ENCODE measurements around the gene CMA1.
"Not testable (repeated sequence)": the region's sequence is repeated elsewhere in the genome, so short reads cannot be mapped to it uniquely, and the experiment has no call there.

CMA1 gene, protein sequence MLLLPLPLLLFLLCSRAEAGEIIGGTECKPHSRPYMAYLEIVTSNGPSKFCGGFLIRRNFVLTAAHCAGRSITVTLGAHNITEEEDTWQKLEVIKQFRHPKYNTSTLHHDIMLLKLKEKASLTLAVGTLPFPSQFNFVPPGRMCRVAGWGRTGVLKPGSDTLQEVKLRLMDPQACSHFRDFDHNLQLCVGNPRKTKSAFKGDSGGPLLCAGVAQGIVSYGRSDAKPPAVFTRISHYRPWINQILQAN

DNA sequence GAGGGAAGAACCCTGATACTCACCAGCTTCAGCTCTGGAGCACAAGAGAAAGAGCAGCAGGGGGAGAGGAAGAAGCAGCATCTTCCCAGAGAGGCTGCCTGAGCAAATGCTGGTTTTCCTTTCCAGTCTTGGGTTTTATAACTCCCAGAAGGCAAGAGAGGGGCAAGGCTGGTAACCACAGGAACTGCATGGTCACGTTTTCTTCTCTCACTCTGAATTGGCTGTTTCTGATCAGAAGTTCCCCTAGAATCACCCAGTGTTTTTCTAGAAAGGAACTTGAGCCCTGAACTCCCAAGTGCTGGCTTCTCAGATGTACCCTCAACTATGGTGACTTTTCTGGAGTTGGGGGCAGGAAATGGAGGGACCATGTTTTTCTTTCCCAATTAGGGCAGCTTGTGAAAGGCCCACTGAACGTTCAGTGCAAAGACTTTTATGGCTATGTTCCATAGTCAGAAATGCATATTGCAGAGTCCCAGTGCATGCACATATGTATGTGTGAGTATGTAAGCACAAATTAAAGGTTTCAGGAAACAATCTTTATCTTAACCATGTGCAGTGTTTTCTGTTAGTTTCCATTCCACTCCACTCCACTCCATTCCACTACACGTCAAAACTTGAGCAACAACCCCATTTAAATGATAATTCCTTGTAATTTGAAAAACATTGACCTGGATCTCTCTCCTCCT is at the start of gene CMA1:
CMA1 (minus strand) TSS at position 111 of the 686 bp plus-strand sequence; CDS start at position 81, 30 bp downstream.
- TF ChIP-seq, protein P1, sequence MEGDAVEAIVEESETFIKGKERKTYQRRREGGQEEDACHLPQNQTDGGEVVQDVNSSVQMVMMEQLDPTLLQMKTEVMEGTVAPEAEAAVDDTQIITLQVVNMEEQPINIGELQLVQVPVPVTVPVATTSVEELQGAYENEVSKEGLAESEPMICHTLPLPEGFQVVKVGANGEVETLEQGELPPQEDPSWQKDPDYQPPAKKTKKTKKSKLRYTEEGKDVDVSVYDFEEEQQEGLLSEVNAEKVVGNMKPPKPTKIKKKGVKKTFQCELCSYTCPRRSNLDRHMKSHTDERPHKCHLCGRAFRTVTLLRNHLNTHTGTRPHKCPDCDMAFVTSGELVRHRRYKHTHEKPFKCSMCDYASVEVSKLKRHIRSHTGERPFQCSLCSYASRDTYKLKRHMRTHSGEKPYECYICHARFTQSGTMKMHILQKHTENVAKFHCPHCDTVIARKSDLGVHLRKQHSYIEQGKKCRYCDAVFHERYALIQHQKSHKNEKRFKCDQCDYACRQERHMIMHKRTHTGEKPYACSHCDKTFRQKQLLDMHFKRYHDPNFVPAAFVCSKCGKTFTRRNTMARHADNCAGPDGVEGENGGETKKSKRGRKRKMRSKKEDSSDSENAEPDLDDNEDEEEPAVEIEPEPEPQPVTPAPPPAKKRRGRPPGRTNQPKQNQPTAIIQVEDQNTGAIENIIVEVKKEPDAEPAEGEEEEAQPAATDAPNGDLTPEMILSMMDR (conservative IDR thresholded peaks at IDR 0.05; ENCODE audit: low read depth, low read length) = no peak
- H3K4me3 ChIP-seq (ENCODE audit: low read depth, low read length) = no peak within 1 kb of the TSS
- DNase-seq (ENCODE audit: low read depth) = no peak

DNA sequence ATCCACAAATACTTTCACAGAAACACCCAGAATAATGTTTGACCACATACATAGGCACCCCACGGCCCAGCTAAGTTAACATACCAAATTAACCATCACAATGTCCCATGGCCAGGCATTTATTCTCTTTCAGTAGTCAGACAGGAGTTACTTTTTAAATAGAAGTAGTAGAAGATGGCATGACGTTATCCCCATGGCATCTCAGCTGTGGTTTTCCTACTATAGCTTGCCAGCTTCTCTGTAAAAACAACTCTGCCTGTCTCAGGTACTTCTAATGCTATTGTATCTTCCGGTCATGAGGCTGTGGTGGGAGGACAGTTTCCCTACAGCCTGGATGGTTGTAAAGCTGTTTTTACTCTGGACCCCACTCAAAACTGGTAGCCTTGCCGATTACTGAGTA is 48.7 kb upstream of the CMA1 start:
- DNase-seq (ENCODE audit: low read depth) = no peak
- no peak overlapping the region for H3K4me3 ChIP-seq (ENCODE audit: low read depth, low read length)

DNA sequence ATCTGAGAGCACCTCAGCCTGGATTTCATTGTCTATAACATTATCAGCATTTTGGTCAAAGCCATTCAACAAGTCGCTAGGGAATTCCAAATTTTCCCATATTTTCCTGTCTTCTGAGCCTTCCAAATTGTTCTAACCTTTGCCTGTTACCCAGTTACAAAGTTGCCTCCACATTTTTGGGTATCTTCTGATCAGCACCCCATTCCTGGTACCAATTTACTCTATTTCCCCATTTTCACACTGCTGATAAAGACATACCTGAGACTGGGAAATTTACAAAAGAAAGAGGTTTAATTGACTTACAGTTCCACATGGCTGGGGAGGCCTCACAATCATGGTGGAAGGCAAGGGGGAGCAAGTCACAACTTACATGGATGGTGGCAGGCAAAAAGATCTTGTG is 41.0 kb upstream of the CMA1 start:
- not testable (repeated sequence) for DNase-seq (ENCODE audit: low read depth); H3K4me3 ChIP-seq (ENCODE audit: low read depth, low read length)

More for the DNA sequence above, 48.7 kb upstream of the CMA1 start:
- TF ChIP-seq, protein P1 (conservative IDR thresholded peaks at IDR 0.05; ENCODE audit: low read depth, low read length) = no peak

DNA sequence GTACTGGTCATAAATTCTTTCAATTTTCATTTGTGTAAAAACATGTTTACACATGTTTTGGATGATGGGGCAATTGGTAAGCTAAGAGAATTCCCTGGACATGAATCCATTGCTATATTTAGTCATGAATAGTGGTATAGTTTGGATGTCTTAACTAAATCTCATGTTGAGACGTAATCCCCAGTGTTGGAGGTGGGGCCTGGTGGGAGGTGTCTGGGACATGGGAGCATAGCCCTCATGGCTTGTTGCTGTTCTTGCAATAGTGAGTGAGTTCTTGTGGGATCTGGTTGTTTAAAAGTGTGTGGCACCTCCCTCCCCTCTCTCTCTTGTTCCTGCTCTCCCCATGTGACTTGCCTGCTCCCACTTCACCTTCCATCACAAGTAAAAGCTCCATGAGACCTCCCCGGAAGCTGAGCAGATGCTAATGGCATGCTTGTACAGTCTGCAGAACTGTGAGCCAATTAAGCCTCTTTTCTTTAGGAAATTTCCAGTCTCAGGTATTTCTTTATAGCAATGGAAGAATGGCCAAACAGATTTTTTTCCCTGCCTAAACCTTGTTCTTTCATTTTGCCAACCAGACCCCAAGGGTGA is 34.4 kb upstream of the CMA1 start:
- H3K4me3 ChIP-seq (ENCODE audit: low read depth, low read length) = no peak overlapping the region
- no peak for DNase-seq (ENCODE audit: low read depth)
- TF ChIP-seq, protein P1 (conservative IDR thresholded peaks at IDR 0.05; ENCODE audit: low read depth, low read length) = no peak

DNA sequence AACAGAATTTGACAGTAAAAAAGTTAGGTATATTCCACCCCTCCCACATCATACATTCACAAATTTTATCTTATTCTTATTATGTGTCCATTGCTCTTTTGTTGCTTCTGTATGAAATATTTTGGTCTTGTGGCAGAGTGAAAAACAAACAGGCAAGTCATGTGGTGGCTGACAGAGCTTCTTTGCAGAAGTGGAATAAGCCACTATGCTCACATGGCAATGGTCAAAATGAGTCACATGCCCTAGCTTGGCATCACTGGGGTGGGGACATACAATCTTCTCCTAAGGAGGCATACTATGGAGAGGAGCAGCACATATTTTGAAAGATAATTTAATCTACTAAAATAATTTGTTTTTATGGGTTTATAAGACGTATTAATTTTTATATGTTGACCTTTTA is 27.7 kb upstream of the CMA1 start:
- DNase-seq (ENCODE audit: low read depth) = no peak
- TF ChIP-seq, protein P1 (conservative IDR thresholded peaks at IDR 0.05; ENCODE audit: low read depth, low read length) = no peak
- no peak overlapping the region for H3K4me3 ChIP-seq (ENCODE audit: low read depth, low read length)

DNA sequence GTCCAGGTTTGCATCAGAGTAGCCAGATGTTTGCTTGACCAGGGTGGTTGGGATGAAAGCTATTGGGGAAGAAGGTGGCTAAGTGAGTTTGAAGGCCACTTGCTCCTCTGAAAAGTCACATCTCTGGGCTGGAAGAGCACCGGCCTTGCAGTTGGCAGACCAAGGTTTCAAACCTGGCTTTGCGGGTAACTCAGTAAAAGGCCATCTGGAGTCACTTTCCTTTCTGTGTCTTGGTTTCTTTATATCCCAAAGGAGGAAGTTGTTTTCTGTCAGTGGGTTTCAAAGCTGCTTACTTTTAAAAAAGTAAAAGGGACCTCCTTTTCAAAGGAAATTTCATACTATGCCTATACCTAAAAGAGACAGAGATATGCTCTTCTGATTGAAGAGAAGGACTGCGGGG is 26.2 kb upstream of the CMA1 start:
- no peak for DNase-seq (ENCODE audit: low read depth)
- no peak overlapping the region for H3K4me3 ChIP-seq (ENCODE audit: low read depth, low read length)
- TF ChIP-seq, protein P1 (conservative IDR thresholded peaks at IDR 0.05; ENCODE audit: low read depth, low read length) = no peak

DNA sequence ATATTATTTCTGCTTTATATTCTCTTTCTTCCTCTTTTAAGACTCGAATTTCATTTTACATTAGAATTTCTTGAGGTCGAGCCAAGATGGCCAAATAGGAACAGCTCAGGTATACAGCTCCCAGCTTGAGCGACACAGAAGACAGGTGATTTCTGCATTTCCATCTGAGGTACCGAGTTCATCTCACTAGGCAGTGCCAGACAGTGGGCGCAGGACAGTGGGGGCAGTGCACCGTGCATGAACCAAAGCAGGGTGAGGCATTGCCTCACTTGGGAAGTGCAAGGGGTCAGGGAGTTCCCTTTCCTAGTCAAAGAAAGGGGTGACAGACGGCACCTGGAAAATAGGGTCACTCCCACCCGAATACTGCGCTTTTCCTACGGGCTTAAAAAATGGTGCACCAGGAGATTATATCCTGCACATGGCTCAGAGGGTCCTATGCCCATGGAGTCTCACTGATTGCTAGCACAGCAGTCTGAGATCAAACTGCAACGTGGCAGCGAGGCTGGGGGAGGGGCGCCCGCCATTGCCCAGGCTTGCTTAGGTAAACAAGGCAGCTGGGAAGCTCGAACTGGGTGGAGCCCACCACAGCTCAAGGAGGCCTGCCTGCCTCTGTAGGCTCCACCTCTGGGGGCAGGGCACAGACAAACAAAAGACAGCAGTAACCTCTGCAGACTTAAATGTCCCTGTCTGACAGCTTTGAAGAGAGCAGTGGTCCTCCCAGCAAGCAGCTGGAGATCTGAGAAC is 18.0 kb upstream of the CMA1 start:
- not testable (repeated sequence) for H3K4me3 ChIP-seq (ENCODE audit: low read depth, low read length); DNase-seq (ENCODE audit: low read depth)
